IPS-15b (cell line): Measurements from ENCODE around the gene NPB.

Source experiments
- H3K27me3 ChIP-seq: one replicate; pipeline ENCODE4 v1.6.1; 2013; ENCODE audit warnings: low read length; ENCODE audit not compliant: control insufficient read depth, insufficient read depth
- H3K36me3 ChIP-seq: one replicate; pipeline ENCODE4 v1.6.1; 2013; ENCODE audit warnings: low read length; ENCODE audit not compliant: control insufficient read depth, insufficient read depth
- H3K4me1 ChIP-seq: one replicate; pipeline ENCODE4 v1.6.1; 2013; ENCODE audit warnings: mild to moderate bottlenecking, low read length; ENCODE audit not compliant: control insufficient read depth, insufficient read depth
- H3K4me3 ChIP-seq: one replicate; pipeline ENCODE4 v1.5.1; 2013; ENCODE audit warnings: low read depth, low read length
- H3K9ac ChIP-seq: one replicate; pipeline ENCODE4 v1.6.1; 2013; ENCODE audit warnings: low read depth, mild to moderate bottlenecking, low read length
- H3K9me3 ChIP-seq: one replicate; pipeline ENCODE4 v1.6.1; 2013; ENCODE audit warnings: mild to moderate bottlenecking, low read length; ENCODE audit not compliant: control insufficient read depth, insufficient read depth

NPB gene

GRCh38 chr17:81904600-81905423, 2.8 kb downstream of the NPB start:
- Histone ChIP-seq H3K9ac (no peak overlapping the region), H3K36me3 (peaks cover 31% of the 10 kb centered on the region), H3K4me3 (no peak overlapping the region), H3K9me3 (no peaks in the 10 kb centered on the region), H3K27me3 (peaks cover 9% of the 10 kb centered on the region), H3K4me1 (no peaks in the 10 kb centered on the region)

GRCh38 chr17:81905424-81905875, 3.4 kb downstream of the NPB start:
- Histone ChIP-seq H3K9me3 (no peaks in the 10 kb centered on the region), H3K9ac (no peak overlapping the region), H3K36me3 (peaks cover 28% of the 10 kb centered on the region), H3K4me1 (no peaks in the 10 kb centered on the region), H3K27me3 (peaks cover 14% of the 10 kb centered on the region), H3K4me3 (no peak overlapping the region)

GRCh38 chr17:81905993-81906392, 4.0 kb downstream of the NPB start:
- H3K4me1 ChIP-seq: no peaks in the 10 kb centered on the region
- peaks cover 26% of the 10 kb centered on the region for H3K36me3 ChIP-seq
- peaks cover 14% of the 10 kb centered on the region for H3K27me3 ChIP-seq
- no peaks in the 10 kb centered on the region for H3K9me3 ChIP-seq
- H3K4me3 ChIP-seq: no peak overlapping the region
- no peak overlapping the region for H3K9ac ChIP-seq

- peaks cover 26% of the 10 kb centered on the region for H3K36me3 ChIP-seq
- H3K27me3 ChIP-seq: peaks cover 7% of the 10 kb centered on the region
- no peak overlapping the region for H3K4me3 ChIP-seq
- H3K4me1 ChIP-seq: no peaks in the 10 kb centered on the region
- no peaks in the 10 kb centered on the region for H3K9me3 ChIP-seq
- H3K9ac ChIP-seq: no peak overlapping the region
Observed at GRCh38 chr17:81906476-81907218, 4.6 kb downstream of the NPB start.

- Histone ChIP-seq H3K4me3 (no peak overlapping the region), H3K4me1 (no peaks in the 10 kb centered on the region), H3K9me3 (no peaks in the 10 kb centered on the region), H3K9ac (no peak overlapping the region), H3K27me3 (peaks cover 6% of the 10 kb centered on the region), H3K36me3 (peaks cover 32% of the 10 kb centered on the region)
Observed at GRCh38 chr17:81907219-81908145, 5.4 kb downstream of the NPB start.

GRCh38 chr17:81908793-81909192, 6.8 kb downstream of the NPB start:
- Histone ChIP-seq H3K9me3 (no peaks in the 10 kb centered on the region), H3K9ac (no peak overlapping the region), H3K36me3 (peaks cover 41% of the 10 kb centered on the region), H3K27me3 (peaks cover 6% of the 10 kb centered on the region), H3K4me3 (no peak overlapping the region), H3K4me1 (no peaks in the 10 kb centered on the region)

- Histone ChIP-seq H3K36me3 (peaks cover 45% of the 10 kb centered on the region), H3K4me3 (no peak overlapping the region), H3K9ac (no peak overlapping the region), H3K27me3 (peaks cover 6% of the 10 kb centered on the region), H3K4me1 (no peaks in the 10 kb centered on the region), H3K9me3 (no peaks in the 10 kb centered on the region)
Observed at GRCh38 chr17:81909231-81909630, 7.2 kb downstream of the NPB start.

GRCh38 chr17:81909966-81910839, 8.2 kb downstream of the NPB start:
- Histone ChIP-seq H3K9ac (peak overlapping the region; percentile 47), H3K4me1 (no peaks in the 10 kb centered on the region), H3K9me3 (no peaks in the 10 kb centered on the region), H3K4me3 (peak overlapping the region; percentile 69), H3K36me3 (peaks cover 51% of the 10 kb centered on the region), H3K27me3 (peaks cover 6% of the 10 kb centered on the region)

- no peaks in the 10 kb centered on the region for H3K9me3 ChIP-seq
- peak overlapping the region; percentile 47 for H3K9ac ChIP-seq
- peaks cover 53% of the 10 kb centered on the region for H3K36me3 ChIP-seq
- peak overlapping the region; percentile 69 for H3K4me3 ChIP-seq
- H3K4me1 ChIP-seq: no peaks in the 10 kb centered on the region
- H3K27me3 ChIP-seq: peaks cover 6% of the 10 kb centered on the region
Observed at GRCh38 chr17:81910840-81911276, 8.8 kb downstream of the NPB start.

- no peaks in the 10 kb centered on the region for H3K4me1 ChIP-seq
- peaks cover 54% of the 10 kb centered on the region for H3K36me3 ChIP-seq
- peak within 1 kb of the TSS; percentile 47 for H3K9ac ChIP-seq
- peak within 1 kb of the TSS; percentile 69 for H3K4me3 ChIP-seq
- H3K27me3 ChIP-seq: peaks cover 6% of the 10 kb centered on the region
- no peaks in the 10 kb centered on the region for H3K9me3 ChIP-seq
Observed at GRCh38 chr17:81911277-81911961, 9.4 kb downstream of the NPB start, which contains the start of gene PCYT2. Gene PCYT2 (minus strand): TSS chr17:81911399. CDS start chr17:81911355, 44 bp downstream.
